NCI-H82 (cell line): ENCODE measurements around the gene EFNA2.
"Not testable (repeated sequence)": the region's sequence is repeated elsewhere in the genome, so short reads cannot be mapped to it uniquely, and the experiment has no call there.

Source experiments
- DNase-seq: peaks from one replicate; lab custom pipeline; 2025; lab: John Stamatoyannopoulos, UW

EFNA2 gene

DNA sequence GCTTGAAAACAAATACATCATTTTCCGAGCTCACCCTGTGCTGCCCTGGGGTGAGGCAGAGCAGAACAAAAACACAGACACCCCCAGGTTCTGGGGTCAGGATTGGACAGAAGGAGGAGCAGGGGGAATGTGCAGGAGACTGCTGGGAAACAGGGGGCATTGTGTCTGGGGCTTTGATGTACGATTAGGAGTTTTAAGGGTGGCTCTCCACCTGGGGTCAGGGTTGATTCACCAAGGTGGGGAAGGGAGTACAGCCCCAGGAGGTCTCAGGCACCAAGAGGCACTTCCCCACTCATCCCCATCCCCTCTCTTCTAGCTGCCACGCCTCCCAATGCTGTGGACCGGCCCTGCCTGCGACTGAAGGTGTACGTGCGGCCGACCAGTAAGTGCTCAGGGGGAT is 12.6 kb downstream of the EFNA2 start:
- no peak for DNase-seq

DNA sequence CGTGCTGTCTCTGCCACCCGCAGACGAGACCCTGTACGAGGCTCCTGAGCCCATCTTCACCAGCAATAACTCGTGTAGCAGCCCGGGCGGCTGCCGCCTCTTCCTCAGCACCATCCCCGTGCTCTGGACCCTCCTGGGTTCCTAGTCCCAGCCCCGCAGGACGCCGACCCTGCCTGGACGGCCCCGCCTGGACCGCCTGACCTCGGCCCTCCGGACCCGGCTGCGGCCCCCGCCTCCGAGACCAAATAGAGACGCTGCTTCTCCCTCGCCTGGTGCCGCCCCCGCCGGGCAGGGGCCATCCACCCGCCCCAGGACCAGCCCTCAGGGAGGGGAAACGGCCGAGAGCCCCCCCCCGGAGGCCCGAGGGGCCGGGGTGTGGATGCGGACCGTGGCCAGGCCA is 14.1 kb downstream of the EFNA2 start:
- DNase-seq: no peak

DNA sequence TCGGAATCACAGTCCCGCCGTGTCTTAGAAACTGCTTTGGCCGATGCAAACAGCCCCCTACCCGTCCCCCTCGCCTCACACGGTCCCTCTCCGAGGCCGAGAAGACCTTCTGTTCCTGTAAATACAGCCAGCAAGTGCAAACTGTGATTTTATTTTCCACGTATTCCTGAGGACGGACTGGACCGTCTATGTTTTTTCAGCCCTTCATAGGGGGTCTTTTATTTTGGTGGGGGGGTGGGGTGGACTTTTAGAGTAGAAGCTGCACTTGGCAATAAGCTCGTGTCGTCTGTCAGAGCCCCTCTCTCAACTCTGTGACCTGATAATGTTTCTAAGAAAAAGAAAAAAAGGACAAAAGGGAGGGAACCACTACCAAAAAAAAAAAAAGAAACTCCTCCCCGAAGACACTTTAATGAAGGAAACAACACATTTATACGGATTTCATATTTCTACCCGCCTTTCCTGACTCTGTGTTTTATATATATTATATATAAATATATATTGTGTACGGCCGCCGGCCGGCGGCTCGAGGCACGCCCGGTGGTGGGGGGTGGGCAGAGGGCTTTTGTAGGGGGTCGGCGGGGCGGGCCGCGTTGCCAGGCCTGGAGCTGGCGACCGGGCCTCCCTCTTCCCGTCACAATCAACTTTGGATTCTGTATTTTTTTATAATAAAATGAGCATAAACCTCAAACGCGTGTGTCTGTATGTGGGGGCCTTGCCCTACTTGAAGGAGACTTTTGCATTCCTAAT is 15.2 kb downstream of the EFNA2 start:
- no peak for DNase-seq

DNA sequence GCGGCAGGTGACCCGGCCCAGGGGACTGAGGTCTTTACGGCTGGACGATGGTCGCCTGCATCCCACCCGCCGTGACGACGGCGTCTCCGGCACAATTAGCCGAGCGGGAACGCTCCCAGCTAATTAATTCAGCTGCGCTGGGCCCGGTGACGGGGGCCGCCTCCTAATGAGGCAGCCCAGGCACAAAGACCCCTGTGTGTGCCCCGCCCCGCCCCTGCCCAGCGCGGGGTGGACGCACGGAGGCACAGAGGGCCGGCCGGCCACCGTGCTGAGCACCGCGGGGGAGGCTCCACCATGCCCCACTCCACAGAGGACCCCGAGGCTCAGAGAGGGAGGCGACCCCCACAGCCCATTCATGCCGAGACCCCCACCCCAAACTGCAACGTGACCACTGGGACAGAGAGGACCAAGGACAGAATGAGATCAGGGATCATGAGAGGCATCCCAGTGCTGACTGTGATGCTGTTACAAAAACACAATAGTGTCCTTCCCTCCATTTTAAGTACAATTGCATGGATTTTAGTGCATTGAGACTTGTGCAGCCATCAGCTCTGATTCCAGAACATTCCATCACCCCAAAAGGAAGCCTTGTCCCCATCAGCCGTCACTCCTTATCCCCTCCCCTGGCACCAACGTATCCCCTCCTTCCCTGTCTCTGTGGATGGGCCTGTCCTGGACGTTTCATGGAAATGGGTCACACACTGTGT is 17.0 kb downstream of the EFNA2 start:
- no peak for DNase-seq

DNA sequence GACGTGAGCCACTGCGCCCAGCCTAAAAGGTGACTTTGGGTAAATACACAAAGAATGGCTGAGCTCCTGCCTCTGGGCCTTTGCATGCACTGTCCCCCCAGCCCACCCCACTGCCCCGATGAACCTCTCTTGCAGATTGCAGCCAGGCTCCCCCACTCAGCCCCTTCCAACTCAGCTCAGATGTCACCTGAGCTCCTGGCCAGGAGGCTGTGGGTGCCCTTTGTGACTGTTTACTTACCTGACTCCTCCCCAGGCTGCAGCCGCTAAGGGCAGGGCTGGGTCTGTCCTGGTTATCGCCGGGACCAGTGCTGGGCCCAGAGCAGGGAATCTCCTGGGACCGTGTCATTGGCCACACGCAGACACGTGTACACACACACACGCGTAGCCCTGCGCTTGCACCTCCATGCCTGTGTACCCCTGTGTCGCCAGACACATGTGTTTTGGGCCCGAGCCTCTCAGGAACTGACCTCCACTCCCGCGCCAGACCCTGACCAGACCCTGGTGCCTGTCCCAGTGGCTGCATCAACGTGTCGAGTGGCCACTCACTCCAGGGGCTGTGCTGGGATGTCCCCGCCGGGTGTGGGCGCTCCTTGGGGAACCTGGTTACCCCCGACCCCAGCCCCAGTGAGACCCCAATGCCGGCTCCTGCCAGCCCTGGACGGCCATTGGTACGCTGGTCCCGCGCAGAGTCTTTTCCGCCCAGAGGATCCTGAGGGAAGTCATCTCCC is 18.7 kb downstream of the EFNA2 start:
- DNase-seq: no peak

DNA sequence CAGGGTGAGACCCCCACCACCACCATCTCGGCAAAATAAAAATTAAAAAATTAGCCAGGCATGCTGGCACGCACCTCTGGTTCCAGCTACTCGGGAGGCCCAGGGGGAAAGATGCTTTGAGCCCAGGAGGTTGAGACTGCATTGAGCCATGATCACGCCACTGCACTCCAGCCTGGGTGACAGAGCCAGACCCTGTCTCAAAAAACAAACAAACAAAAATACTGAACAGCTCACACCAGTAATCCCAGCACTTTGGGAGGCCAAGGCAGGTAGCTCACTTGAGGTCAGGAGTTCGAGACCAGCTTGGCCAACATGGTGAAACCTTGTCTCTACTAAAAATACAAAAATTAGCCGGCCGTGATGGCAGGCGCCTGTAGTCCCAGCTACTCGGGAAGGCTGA is 19.7 kb downstream of the EFNA2 start:
- not testable (repeated sequence) for DNase-seq

DNA sequence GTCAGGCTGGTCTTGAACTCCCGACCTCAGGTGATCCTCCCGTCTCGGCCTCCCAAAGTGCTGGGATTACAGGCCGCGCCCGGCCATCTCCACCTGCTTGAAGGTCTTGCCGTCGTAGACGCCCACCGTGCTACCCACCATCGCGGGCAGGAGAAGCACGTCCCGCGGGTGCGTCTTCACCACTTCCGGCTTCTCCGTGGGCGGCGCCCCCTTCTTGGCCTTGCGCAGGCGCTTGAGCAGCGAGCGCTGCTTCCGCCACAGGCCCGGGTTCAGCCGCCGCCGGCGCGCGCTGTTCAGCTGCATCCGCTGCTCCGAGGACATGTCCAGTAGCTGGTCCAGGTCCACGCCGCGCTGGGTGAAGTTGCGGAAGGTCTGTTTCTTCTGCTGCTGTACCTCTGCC is 21.6 kb downstream of the EFNA2 start:
- DNase-seq: peak; percentile 73

DNA sequence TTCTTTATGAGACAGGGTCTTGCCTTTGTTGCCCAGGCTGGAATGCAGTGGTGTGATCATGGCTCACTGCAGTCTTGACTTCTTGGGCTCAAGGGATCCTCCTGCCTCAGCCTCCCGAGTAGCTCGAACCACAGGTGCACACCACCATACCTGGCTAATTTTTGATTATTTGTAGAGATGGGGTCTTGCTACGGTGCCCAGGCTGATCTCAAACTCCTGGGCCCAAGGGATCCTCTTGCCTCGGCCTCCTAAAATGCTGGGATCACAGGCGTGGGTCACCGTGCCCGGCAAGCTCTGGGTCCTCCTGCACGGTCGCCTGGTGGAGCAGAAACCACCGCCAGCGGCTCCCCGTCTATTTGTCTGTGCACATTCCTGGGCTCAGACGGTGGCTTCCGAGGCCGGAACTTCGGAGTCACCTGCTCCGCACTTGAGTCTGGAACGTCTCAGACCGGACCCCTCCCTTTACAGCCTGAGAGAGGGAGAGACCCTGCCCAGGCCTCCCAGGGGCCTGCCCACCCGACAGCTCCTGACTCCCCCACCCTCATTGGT is 22.2 kb downstream of the EFNA2 start:
- no peak for DNase-seq

DNA sequence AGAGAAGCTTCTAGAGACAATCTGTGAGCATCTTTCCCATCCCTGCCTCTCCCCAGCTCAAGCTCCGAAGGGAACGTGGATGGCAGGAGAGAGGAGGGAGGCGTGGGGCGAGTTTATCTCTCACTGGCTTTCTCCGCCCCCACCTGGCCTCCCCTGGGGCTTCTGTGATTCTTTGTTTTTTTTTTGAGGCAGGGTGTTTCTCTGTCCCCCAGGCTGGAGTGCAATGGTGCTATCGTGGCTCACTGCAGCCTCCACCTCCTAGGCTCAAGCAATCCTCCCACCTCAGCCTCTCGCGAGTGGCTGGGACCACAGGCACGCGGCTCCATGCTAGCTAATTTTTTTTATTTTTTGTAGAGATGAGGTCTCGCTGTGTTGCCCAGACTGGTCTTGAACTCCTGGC is 23.0 kb downstream of the EFNA2 start:
- DNase-seq: no peak

- peak; percentile 32 for DNase-seq
Measured at GRCh38 chr19:1309977-1310852, 24.5 kb downstream of the EFNA2 start.

DNA sequence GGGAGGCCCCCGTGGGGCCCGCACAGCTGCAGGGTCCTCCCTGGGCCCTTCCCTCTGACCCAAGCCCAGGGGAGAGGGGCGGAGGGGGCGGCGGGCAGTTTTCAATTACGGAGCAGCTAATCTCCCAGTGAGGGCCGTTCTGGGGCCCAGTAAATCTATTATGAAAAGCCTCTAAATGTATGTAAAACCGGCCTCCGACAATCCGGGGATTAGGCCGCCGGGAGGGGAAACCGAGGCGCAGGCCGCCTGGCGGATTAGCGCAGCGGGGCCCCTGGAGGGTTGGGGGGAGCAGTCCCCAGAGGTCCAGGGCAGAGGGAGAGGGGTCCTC is 25.1 kb downstream of the EFNA2 start:
- DNase-seq: peak; percentile 53

GRCh38 chr19:1311543-1312091 is 25.9 kb downstream of the EFNA2 start:
- no peak for DNase-seq

DNA sequence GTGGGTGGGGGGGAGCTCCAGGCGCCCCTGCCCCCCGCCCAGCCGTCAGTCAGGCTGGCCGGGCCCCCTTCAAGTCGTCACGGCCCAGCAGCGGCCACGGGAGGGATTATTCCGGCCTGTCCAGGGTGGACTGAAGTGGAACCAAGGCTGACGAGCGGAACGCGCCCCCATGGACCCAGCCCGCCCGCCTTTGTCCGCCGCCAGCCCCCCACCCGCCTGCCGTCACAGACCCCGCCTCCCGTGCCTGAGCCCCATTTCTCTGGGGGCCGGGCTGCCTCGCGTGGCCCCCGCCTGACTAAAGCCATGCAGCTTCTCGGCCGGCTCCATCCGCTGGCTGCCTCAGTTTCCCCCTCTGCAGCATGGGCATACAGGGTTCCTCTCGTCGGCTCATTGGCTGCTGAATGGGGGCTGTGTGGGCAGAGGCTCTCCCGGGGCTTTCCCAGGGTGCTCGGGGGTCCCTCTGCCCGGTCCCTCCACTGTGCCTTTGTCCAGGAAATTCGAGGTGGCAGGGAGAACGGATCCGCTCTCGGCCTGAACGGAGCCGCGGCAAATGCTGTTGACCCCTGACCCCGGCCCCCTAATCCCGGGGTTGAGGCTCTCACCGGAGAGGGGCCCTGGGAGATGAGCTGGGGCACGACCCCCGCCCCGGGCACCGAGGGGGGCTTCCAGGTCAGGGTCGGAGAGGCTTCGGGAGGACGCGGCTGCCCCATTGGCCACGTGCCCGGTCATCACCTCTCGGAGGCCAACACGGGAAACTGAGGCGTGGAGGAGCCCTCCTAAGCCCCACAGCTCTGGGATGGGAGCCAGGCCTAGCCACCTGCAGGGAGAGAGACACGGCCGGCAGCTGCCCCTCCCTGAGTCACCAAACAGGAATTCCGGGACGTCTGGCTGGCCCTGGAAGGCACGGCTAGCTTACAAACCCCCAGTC is 27.4 kb downstream of the EFNA2 start:
- no peak for DNase-seq

GRCh38 chr19:1313695-1314613 is 28.3 kb downstream of the EFNA2 start:
- peak; percentile 24 for DNase-seq

DNA sequence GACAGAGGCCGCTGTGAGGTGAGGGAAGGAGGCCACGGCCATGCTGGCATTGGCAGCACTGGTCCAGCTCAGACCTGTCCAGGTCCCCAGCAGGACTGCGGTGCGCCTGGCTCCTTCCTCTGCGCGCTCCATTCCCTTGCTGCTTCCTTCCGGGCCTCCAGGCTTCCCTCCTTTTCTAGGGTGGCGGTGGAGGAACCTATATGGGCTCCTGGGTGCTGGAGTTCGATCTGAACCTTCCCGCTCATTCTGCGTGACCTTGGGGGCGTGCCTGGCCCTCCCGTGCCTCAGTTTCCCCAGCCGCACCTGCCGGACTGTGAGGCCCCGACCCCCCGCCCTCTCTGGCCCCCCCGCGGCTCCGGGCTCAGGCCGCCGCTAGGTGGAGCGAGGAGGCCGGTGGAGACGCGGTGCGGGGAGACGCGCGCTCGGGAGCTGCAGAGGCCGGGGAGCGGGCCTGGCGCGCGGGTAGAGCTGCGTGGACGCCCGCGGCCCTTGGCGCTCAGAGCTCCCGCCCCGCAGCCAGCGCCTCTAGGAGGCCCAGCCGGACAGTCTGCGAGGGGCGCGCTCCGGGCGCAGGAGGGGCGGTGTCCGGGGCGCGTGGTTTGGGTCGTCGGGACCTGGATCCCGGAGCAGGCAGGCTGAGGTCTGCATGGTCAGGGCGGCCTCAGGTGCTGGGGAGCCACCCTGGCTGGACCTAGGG is 29.9 kb downstream of the EFNA2 start:
- peak; percentile 32 for DNase-seq

DNA sequence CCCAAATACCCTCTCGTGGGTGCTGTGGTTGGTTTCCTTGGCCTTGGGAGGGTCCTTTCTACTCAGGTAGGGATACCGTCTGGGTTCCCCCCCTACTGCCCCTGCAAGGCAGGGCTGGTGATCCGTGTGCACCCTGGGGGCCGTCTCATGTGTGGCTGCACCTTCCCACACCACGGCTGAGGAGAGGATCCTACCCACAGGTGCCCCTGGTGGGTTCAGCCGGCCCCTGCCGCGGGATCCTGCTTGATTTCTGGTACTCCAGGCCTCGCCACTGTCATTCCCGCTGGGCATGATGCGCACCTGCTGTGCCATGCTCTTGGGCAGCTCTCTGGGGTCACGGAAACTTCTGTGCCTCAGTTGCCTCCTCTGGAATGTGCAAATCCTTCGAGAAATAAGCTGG is 30.8 kb downstream of the EFNA2 start:
- DNase-seq: no peak

DNA sequence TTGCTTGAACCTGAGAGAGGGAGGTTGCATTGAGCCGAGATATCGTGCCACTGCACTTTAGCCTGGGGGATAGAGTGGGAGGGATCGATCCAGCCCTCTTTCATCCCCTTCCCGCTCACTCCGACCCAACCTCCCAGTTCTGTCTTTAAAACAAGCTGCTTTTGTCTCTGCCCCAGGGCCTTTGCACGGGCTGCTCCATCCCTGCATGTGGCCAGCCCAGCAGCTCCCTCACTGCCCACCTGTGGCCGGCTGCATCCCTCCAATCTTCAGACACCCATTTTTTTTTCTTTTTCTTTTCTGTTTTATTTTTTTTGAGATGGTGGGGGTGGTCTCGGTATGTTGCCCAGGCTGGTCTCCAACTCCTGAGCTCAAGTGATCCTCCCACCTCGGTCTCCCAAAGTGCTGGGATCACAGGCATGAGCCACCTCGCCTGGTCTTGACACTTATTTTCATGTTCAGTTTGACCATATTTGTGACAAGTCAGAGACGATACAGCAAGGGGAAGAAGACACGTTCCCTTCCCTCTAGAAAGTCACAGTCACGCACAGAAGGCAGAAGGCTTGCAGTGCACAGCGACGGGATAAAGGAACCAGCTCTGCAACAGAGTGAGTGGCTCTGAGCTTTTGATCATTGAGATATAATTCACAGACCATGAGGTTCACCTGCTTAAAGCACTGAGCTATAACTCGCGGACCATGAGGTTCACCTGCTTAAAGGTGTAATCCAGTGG is 31.8 kb downstream of the EFNA2 start:
- no peak for DNase-seq
